Stomach (tissue), 4 donors: Measurements from ENCODE around the gene MYOZ2.

Experiments
- CTCF ChIP-seq, 7 experiments: fragments of 450-650 bp in 4 of 7; fragments of 200-600 bp in 3 of 7; sonication (generic) in 3 of 7; IDR thresholded peaks; one replicate each; pipeline ENCODE4 v1.5.1; 2016 to 2019; ENCODE audit warnings: antibody characterized with exemption in 7 of 7, control low read depth in 2 of 7, mild to moderate bottlenecking in 1 of 7
- EP300 ChIP-seq: sonication (generic); formaldehyde crosslinking; IDR thresholded peaks from one replicate; pipeline ENCODE4 v1.6.1; 2017; ENCODE audit warnings: antibody characterized with exemption
- POLR2AphosphoS5 ChIP-seq, 3 donors: sonication (generic); formaldehyde crosslinking; IDR thresholded peaks; one replicate each; pipeline ENCODE4 v1.6.1; 2016; ENCODE audit warnings: antibody characterized with exemption in 3 of 3

- no peak for TF ChIP-seq EP300
- TF ChIP-seq CTCF (IDR thresholded peaks at IDR 0.05): no peak
- TF ChIP-seq POLR2AphosphoS5 (IDR thresholded peaks at IDR 0.05): no peak
Observed at GRCh38 chr4:119124352-119124751, 11.3 kb upstream of the MYOZ2 start.
